Ramos (cell line): ENCODE measurements around the gene CAV3.

Experiments
- in situ Hi-C: fragments of 300-500 bp; cut with MboI; formaldehyde crosslinking; loops from one replicate; pipeline ENCODE4 v1.14.3; 2022; ENCODE audit warnings: low sequenced_read_pairs; ENCODE audit not compliant: unreplicated experiment

CAV3 gene

DNA sequence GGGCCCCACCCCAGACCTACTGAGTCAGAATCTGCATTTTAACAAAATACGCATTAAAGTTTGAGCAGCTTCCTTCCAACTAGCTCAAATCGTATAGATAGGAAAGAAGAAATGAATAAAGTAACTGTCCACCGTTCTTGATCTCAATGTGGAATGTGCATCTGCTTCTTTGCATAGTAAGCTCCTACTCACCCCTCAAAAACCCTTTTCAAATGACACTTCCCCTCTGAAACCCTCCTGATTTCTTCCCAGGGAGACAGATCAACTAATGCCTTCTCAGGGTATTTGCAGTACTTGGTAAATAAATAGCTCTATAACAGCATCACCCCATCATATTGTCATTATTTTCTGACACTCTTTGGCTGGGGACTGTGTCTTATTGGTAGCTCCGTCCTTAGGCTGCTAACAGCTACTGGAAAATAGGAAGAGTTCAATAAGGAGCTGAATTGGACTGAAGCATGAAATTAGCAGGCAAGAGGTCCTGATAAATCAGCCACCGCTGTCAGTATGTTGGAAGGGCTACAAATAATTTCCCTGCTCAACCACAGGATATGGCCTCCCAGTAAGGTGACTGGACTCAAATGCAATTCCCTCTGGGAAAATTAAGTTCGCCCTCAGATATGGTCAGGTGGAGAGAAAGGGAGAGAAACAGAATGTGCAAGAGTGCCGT is 25.6 kb downstream of the CAV3 start:
- in situ Hi-C loops: no loop called here

DNA sequence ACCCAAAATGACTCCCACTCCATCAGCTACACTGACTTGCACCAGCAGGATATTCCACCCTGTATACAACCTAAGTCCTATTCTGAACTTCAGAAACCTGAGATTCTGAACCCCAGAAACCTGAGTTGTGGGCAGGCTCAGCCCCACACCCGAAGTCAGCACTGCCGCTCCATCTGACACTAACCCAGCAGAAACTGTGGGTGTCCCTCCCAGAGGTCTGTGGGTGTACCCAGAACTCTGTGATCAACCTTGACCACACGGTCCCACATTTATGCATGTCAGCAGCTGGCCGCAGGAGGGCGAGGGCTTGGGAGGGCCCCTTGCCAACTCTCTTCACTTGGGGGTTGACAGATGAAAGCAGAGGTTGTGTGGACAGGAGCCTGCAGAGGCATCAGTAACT is 26.5 kb downstream of the CAV3 start:
- in situ Hi-C loops: no loop called here

DNA sequence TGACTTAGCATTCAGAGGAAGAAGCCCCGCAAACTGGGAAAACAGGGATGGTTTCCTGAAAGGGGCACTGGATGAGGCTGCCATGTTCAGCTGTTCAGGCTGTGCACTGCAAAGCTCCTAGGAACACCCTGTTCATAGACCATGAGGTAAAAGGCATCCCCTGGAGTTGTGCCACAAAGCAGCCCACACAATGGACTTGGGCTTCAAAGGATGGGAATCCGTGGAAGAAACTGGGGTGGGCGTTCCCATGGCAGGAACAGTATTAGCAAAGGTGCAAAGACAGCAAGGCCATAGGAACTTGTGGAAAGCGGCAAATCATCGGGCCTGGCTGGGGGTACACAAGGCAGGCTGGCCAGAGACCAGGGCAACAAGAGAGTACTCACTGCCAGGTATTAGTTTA is 26.9 kb downstream of the CAV3 start:
- in situ Hi-C loops: no loop called here

DNA sequence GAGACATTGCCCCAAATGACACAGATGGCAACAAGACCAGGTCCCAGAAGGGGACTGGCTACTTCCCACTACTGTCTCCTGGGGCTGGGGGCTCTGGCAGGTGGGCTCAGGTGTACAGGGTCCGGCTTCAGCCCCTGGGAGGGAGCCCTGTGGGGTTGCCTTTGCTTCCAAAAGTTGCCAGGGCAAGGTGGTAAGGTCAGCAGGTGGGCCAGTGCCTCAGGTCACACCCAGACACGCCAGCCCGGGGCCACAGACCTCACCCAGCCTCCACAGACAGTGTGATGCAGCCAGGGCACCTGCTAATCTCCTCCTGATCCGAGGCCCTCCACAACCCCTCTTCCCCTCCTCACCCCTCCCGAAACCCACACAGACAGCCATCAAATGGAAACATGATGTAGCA is 28.3 kb downstream of the CAV3 start:
- in situ Hi-C loops: no loop called here

DNA sequence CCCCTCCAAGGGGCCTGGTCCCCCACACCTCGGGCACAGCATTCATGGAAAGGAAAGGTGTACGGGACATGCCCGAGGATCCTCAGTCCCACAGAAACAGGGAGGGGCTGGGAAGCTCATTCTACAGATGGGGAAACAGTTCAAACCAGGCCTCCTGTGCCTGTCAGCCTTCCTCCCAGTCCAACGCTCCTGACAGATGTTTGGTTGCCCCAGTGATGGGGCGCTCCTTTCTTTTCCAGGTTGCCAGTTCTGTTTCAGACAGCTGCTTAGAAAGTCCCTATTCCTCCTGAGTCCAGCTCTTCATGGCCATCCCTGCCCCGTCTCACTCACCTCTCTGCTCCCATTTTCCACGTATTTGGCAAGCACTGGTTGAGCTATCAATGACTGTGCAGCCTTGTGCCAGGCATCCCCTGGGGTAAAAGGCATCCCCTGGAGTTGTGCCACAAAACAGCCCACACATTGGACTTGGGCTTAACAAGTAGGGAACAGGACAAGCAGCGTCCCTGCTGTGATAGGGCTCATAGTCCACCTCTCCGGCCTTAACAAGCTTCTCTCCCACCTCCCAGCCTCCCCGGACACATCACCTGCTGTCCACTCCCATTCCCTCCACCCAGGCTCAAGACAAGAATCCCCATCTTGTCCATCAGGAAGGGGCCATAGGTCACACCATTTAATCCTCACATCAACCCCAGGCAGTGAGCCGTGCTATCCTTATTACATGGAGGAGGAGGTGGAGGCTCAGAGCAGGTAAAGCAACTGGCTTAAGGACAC is 29.2 kb downstream of the CAV3 start:
- in situ Hi-C loops: no loop called here

DNA sequence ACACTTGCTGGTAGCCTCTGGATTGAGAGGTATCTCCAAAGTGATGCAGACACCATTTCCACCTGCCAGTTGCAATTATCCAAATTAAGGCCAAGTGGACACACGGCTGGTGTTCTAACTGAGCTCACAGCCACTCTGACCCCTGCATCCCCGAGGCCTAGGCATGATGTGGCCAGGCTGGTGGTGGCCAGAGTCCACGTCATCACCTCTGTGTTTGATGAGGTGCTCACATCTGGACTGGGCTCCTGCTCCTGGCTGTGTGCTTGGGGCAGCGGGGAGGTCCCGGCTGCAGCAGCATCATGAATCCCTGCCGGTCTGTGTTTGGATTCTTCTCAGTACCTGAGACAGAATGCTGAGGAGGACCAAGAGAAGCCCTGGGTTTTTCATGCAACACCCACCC is 30.9 kb downstream of the CAV3 start:
- in situ Hi-C loops: no loop called here

DNA sequence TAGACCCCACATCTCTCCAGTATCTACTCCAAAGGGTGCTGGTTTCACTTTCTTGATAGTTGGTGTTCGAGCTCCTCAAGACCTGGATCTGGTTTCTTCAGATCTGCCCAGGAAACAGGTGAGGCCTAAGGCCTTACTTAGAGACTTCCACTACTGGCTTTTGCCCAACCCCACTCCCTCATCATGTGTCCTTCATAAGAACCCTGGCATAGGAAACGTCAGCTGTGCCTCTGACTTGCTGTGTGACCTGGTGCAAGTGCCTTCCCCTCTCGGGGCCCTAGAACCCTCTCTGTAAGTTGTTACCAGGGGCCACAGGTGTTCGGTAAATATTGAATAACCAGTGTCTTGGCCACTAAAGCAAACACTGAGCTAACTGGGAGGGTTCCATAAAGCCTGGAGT is 31.9 kb downstream of the CAV3 start:
- in situ Hi-C loops: no loop called here

DNA sequence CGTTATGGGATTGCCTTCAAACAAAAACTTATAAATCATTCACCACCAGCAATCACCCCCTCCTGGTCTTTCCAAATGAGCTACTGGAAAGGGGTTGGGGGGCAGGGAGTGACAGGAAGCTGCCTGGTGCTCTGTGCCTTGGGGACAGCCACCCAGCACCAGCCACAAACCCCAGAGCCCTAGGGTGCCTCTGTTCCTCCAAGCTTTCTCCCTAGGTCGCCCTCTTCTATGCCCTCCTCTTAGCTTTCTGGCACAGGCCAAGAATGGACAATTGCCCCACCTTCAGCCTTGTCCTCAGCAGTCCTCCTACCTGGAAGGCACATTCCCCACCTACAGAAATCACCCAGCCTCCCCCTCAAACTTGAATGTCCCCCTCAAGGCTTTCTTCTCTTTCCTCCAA is 32.5 kb downstream of the CAV3 start:
- in situ Hi-C loops: no loop called here

DNA sequence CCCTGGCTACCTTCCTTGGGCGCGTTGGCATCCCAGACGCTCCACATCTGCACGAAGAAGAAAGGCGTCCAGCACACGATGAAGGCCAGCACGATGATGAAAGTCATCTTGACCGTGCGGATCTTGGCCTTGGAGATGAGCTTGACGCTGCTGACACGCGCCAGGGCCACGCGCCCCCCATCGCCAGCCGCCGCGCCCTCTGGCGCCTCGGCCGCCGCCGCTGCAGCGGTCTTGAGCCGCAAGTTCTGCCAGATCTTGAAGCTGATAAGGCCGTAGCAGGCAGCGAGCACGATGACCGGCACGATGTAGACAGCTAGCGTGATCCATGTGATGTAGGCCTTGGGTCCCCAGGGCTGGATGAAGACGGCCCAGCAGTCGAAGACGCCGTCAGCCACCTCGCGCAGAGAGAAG is 33.7 kb downstream of the CAV3 start:
- in situ Hi-C loops: no loop called here

DNA sequence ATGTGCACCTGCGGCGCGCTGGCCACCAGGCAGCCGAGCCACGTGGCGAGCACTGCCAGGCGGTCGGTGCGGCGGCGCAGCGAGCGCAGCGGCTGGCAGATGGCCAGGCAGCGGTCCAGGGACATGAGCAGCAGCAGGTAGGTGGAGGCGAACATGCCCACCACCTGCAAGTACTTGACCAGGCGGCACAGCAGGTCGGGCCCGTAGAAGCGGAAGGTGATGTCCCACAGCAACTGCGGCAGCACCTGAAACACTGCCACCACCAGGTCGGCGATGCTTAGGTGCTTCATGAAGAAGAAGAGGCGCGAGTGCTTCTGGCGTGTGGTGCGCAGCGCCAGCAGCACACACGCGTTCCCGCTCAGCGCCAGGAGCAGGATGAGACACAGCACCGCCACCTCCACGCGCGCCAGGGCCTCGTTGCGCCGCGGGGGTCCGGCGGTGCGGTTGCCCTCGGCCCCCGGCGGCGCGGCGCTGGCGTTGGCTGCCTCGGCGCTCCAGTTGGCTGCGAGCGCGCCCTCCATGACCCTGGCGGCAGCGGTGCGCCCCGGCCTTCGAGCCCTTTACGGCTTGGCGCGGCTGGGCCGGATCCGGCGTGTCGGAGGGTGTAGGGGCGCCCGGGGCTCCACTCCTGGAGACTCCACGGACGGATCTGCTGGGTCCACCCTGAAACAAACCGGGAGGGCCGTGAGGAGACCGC is 34.2 kb downstream of the CAV3 start:
- in situ Hi-C loops: no loop called here

DNA sequence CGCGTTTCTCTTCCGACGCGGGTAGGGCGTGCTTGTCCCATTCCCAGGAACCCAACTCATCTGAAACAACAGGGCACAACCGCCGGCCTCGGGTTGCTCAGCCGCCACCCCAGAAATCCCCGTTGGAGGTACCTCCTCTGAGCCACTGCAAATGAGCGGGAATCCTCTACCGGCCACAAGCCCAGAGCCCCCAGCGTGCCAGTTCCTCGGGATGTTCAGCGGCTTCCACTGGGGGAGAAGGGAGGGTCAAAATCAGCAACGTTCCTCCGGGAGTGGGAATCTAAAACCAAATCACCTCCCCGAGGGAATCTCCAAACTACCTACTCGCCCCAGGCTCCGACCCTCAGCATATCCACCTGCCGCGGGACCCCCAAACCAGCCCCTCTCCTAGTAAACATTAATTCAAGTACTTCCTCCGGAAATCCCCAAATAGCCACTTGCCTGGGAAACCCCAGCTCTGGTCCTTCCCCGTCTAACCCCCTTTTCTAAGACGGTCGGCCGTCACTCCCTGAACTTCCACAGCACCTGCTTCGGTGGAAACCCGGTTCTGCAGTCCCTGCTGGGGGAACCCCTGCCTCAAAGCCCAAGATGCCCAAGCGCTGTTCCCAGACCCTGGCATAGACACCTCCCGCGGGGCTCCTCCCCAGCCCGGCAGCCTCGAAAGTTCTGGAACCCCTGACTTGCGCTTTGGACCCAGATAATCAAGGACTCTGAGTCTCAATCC is 34.9 kb downstream of the CAV3 start:
- in situ Hi-C loops: no loop called here

DNA sequence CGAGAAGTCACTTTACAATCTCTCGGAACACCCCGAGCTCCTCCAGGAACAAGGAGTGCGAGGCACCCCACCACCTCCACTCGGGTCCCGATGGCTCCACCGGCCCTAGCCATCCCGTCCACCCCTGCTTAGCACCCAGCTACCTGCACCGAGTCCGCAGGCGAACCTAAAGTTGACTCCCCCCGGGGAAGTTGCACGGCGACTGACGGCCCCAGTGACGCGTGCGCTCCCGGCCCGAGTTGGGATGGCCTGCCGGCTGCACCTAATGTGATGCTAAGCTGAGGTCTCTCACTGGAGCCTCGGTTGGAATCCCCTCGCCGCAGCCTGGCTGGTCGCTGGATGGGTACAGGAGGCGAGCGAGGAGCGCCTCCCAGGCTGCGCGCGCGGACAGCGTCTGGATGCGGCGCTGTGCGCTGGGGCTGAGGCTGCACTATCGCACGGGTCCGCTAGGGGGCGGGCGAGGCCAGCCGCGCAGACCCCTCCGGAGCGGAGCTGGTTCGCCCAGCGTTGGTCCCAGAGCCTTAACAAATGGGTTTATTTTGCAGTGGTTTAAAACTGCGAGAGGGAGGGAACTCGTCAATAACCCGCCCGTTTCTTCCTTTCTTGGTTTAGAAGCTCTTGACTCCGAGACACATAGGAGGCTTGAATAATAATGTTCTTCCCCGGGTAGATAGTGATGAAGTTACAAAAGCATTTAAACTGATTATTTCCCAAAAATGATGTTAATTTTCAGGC is 35.7 kb downstream of the CAV3 start, which contains the start of gene OXTR:
TSS of gene OXTR (minus strand) at position 526 of the 735 bp plus-strand sequence. CDS start 1,426 bp downstream, outside the sequence.
- in situ Hi-C loops: no loop called here

DNA sequence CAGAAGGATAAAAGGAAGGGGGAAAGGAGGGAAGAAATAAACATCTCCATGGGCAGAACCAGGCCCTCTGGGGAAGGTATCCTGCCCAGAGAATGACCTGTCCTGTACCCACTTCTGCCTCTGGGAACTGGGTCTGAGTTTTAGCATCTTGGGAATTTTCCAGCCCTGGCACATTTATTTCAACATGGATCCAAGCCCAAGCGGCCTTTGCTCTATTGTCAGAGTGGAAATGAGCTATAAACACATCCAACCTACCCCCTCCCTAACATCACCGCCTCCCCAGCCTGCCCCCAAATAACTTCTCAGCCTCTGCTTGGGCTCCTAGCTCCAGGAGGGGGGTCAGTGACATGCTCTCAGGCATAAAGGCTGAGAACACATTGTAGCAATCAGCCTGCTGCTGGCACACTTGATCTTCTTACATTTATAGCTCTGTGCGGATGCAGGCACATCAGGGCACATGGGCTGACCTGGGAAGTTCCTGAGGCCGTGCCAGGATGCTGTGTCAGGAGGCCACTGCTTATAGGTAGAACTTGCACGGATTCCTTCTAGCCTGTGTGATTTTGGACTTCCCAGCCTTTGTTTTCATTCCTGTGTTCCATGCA is 40.4 kb downstream of the CAV3 start:
- in situ Hi-C loops: no loop called here

DNA sequence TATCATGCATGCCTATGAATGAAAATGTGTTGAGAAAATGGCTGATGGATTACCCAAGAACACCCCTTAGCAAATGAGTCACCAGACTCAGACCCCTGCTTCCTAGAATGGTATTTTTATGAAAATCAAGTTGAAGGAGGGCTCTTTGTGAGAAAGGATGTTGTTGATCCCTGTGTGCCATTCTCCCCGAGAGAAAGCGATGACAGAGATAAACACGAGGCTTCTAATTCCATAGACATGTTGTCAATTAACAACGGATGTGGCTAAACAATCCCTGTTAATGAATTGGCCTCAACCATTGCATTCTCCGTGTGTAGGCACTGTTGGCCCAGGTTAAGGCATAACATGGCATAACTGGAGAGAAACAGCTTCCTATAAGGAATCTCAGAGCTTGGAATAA is 41.6 kb downstream of the CAV3 start:
- in situ Hi-C loops: no loop called here

DNA sequence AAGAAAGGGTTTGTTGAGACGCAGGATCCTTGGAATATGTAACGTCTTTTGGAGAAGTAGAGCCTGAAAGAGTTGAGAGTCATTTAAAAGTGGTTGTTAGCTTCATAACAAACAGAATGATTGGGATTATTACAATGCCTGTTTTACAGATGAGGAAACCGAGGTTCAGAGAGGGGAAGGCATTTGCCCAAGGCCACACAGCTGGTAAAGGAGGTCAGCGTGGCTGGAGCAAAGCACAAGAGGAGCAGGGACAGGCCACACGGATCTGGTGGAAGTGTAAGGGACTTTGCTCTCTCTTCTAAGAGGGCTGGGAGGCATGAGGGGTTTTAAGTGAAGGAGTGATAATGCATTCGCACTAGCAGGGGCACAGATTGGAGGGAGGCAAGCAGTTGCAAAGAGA is 42.0 kb downstream of the CAV3 start:
- in situ Hi-C loops: no loop called here

DNA sequence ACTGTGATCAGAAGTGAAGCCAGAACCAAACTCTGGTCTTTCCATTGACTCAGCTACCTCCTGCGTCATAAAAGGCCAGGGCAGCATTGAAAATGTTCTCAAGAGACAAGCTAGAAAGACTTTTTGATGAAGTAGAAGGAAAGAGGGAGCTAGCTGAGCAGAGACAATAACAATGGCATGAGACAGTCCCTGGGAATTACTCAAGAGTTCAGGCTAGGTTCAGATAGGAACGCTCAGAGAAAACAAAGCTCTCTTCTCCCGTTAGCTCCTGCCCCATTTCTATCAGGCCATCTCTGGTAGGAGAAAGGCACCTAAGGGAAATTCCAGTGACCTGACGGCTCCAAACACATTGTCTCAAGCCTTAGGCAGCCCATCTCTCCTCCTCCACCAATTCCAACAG is 42.8 kb downstream of the CAV3 start:
- in situ Hi-C loops: no loop called here

DNA sequence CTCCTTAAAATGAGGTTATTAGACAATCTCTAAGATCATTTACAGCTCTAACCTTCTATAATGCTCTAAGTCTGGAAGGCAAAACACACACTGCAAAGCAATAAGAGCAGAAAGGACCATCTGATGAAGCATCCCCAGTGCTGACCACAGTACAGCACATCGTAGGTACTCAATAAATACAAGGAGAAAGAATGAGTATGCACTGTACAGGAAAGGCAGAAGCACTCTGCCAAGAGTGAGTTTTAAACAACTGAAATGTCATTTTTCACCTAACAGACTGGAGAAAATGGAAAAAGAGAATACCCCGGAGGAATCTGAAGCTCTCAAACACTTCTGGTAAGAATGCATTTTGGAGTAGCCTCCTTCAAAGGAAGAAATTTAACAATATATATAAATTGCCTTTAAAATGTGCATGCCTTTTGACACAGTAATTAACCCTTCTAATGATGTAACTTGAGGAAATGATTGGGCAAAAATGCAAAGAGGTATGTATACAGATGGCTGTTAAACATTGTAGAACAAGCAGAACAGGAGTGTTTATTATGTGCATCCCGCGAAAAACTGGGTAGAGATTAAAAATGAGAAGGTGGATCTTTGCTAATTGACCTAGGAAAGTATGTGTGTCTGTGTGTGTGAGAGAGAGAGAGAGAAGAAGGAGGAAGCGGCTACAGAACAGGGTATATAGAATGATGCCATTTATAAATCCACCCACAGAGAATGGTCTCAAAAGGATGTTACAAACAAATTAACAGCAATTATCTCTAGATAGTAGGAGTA is 43.8 kb downstream of the CAV3 start:
- in situ Hi-C loops: no loop called here

DNA sequence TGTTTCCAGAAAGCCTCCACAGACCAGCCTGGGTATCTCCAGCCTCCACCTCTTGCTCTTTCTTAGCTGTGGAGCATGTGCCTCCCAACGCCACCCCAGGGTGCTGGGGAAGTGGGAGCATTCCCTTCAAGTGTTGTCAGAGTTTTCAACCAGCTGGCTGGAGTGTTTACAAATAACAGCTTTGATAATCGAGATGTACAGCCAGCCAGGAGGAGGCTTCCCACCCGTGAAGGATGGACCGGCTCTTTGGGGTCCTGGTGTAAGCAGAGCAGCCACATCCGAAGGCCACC is 44.3 kb downstream of the CAV3 start:
- in situ Hi-C loops: no loop called here

DNA sequence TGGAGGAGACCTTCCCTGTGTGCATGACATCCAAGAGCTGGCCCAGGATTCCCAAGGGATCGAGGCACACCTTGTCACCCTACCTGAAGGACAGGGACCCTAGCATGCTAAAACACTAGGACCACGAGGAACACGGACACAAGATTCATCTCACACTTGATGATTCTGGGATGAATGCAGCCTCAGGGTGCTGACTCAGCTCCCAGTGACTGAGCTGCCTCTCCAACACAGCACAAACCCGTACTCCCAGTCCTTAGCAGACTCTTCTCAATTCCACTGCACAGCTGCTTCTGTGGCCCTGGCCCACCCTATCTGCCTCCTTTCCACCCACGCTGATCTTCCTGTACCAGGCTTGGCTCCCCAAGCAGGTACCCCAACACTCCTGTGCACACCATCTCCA is 44.9 kb downstream of the CAV3 start:
- in situ Hi-C loops: no loop called here
